Activated CD4-positive, alpha-beta T cell treated with anti-CD3 and anti-CD28 coated beads for 1 hour (primary cell): ENCODE results near the gene MAS1L.

Experiments
- DNase-seq: peaks from one replicate; pipeline ENCODE4 v3.0.0-alpha.2; 2020

Gene MAS1L

GRCh38 chr6:29509711-29510110 is 22.0 kb upstream of the MAS1L start:
- no peak for DNase-seq

- no peak for DNase-seq
Observed at GRCh38 chr6:29509239-29509638, 21.5 kb upstream of the MAS1L start.

- DNase-seq, result no peak
Observed at GRCh38 chr6:29507319-29507718, 19.6 kb upstream of the MAS1L start.

- no peak for DNase-seq
Observed at GRCh38 chr6:29506446-29507067, 18.8 kb upstream of the MAS1L start.

- no peak for DNase-seq
Observed at GRCh38 chr6:29505808-29506207, 18.1 kb upstream of the MAS1L start.

- DNase-seq, result no peak
Observed at GRCh38 chr6:29504961-29505360, 17.2 kb upstream of the MAS1L start.

- no peak for DNase-seq
Observed at GRCh38 chr6:29502597-29502996, 14.8 kb upstream of the MAS1L start.

- no peak for DNase-seq
Observed at GRCh38 chr6:29502181-29502580, 14.4 kb upstream of the MAS1L start.

GRCh38 chr6:29501106-29501505 is 13.3 kb upstream of the MAS1L start:
- no peak for DNase-seq

GRCh38 chr6:29500594-29500993 is 12.8 kb upstream of the MAS1L start:
- DNase-seq, result no peak

- DNase-seq, result no peak
Observed at GRCh38 chr6:29499704-29500103, 11.9 kb upstream of the MAS1L start.

GRCh38 chr6:29496961-29497360 is 9.2 kb upstream of the MAS1L start:
- no peak for DNase-seq

- no peak for DNase-seq
Observed at GRCh38 chr6:29495571-29495970, 7.8 kb upstream of the MAS1L start.

- DNase-seq, result no peak
Observed at GRCh38 chr6:29494131-29494530, 6.4 kb upstream of the MAS1L start.

GRCh38 chr6:29493261-29493660 is 5.5 kb upstream of the MAS1L start:
- DNase-seq, result no peak

GRCh38 chr6:29491574-29491973 is 3.8 kb upstream of the MAS1L start:
- no peak for DNase-seq

GRCh38 chr6:29490552-29490951 is 2.8 kb upstream of the MAS1L start:
- no peak for DNase-seq

GRCh38 chr6:29490055-29490454 is 2.3 kb upstream of the MAS1L start:
- no peak for DNase-seq

- no peak for DNase-seq
Observed at GRCh38 chr6:29489286-29489685, 1.5 kb upstream of the MAS1L start.

- no peak for DNase-seq
Observed at GRCh38 chr6:29488874-29489273, 1.1 kb upstream of the MAS1L start.

GRCh38 chr6:29487131-29487530 is 625 bp downstream of the MAS1L start:
- no peak for DNase-seq

- DNase-seq, result no peak
Observed at GRCh38 chr6:29486577-29486976, 1.2 kb downstream of the MAS1L start.

- DNase-seq, result no peak
Observed at GRCh38 chr6:29483735-29484134, 4.0 kb downstream of the MAS1L start.

- no peak for DNase-seq
Observed at GRCh38 chr6:29483186-29483585, 4.6 kb downstream of the MAS1L start.

GRCh38 chr6:29479560-29479959 is 8.2 kb downstream of the MAS1L start:
- DNase-seq, result no peak

- DNase-seq, result no peak
Observed at GRCh38 chr6:29478740-29479139, 9.0 kb downstream of the MAS1L start.
